GM15510 (cell line): ENCODE measurements around the gene MCM5.

ENCODE experiments used
- POLR2A ChIP-seq: IDR thresholded peaks from 3 replicates; pipeline ENCODE4 v1.6.1; 2011; ENCODE audit warnings: borderline replicate concordance; ENCODE audit not compliant: insufficient read length; ENCODE audit errors: extremely low read depth

Gene MCM5

DNA sequence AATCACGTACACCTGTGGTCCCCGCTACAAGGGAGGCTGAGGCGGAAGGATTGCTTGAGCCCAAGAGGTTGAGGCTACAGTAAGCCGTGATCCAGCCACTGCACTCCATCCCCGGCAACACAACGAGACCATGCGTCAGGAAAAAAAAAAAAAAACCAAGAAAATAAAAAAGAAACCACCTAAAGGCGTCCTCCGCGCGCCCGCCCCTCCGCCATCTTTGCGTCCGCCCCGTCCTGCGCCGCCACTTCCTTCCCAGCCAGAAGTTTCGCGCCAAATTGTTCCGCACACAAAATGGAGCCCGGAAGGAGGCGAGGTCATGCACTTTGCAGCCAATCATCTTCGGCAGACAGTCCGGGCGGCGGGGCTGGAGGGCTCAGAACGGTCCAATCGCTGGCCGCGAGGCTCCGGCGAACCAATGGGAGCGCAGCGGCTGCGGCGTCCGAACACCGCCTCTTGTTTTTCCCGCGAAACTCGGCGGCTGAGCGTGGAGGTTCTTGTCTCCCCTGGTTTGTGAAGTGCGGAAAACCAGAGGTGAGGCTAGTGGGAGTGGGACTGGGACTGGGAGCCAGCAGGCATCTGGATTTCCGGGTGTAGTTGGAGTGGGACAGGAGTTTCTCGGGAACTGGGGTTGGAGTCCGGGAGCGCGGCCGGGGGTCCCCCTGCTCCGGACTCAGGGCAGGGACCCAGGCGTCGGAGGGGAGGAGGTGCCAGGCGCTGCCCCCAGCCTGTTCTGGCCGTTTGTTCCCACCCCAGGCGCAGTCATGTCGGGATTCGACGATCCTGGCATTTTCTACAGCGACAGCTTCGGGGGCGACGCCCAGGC lies at the start of gene MCM5:
MCM5 (plus strand) TSS at position 463 of the 823 bp plus-strand sequence; CDS start at position 762, 299 bp downstream.
- peak; percentile 63 for TF ChIP-seq POLR2A

DNA sequence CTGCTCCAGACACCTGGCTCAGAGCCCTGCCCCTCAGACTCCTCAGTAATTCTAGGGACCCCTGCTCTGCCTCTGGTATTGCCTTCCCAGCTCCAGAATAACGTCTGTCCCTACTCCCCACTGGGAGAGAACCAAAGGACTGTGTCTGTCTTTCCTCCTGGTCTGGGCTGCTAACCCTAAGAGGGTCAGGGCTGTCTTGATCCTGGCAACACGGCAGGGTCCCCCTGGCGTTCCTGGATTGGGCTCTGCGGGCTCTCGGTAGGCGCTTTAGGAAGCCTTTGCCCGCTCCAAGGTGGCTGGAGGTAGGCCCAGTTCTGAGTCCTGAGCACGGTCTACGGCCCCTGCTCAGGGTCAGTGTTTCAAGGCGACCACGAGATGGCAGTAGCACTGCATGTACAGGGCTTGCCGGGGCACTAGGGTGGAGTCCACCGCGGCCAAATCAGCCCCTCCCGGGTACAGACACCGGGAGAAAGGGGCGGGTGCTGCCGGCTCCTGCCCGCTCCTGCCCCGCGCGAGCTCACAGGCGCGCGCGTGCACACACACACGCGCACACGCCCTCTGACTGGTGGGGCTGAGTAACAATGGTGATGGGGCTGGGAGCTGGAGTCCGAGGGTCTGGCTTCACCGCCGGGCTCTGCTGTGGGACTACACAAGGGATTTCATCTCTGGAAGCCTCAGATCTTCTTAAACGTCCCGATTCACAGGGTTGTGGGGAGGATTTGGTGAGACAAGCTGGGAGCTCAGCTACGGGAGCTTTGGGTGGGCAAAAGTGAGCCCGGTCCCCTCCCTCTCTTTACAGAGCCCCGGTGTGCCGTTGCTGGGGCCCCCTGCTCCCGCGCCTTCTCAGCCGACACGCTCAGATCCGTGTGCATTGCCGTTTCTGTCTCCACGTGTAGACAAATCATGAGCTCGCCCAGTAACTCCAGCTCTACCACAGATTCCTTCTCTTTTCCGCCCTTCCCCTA lies 49.1 kb upstream of the MCM5 start:
- no peak for TF ChIP-seq POLR2A

DNA sequence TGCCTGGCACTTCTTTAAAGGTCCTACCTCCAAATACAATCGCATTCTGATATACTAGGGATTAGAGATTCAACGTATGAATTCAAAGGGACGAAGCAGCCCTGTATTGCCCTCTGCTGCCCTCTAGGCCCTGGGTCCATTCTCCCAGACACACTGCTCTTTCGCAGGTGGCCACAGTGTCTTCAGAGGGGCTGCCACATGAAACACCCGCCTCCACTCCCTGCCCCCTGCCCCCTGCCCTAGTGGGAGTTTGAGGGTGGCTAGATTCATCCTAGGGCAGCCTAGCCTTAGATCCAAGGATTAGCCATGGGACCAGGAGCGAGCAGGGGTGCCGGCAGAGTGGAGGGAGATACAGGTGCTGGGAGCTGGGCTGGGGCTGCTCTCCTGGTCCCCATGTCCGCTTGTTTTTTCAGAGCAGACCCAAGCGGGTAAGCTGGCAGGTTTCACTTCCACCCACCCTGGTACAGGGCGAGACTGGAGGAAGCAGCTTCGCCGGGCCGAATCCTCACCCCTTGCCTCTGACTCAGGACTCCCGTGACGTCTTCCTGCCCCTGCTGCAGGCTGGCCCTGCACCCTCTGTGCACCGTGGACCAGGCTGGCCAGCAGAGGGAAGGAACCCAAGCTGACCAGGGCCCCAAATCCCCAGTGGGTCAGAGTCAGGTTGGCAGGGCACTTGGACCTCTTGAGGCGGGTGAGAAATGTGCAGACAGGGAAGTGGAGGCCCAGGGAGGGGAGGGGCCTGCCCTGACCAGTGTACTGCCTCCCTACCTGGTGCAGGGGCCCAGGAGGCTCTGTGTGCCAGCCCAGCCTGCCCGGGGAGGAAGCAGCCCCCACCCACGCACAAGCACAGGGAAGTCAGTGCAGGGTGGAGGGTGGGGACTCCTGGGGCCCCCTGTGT lies 47.5 kb upstream of the MCM5 start:
- TF ChIP-seq POLR2A = no peak

DNA sequence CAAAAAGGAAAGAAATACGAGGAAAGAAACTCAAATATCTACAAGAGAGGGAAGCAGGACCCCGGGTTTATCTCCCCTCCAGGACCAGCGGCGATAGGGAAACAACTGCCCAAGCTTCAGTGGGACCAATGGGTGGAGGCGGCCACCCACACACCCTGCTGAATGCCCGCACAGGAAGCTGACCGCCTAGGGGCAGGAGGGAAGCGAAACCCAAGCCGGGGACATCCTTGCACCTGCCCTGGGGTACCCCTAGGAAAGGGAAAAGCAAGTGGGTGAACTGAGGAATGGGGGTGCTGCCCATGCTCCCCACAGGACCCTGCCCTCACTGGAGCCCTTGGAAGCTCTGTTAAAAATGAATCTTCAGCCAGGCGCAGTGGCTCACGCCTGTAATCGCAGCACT lies 46.6 kb upstream of the MCM5 start:
- TF ChIP-seq POLR2A = no peak

DNA sequence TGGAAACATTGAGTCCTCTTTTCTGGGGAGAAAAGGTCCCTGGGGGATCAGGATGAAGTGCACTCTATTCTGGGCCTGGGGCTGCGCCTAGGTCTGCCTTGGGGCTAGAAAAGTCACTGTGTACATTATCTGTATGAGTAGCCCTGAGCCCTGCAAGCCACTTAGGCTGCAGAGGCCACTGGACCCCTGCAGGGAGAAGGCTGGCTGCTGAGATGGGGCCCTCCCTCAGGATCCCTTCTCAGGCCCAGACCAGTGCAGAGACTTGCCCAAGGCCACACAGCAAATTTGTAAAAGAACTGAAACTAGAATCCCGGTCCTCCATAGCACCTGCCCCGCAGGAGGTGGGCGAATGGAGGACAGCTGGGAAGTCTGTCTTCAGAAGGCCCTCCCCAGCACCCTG lies 45.9 kb upstream of the MCM5 start:
- no peak for TF ChIP-seq POLR2A

DNA sequence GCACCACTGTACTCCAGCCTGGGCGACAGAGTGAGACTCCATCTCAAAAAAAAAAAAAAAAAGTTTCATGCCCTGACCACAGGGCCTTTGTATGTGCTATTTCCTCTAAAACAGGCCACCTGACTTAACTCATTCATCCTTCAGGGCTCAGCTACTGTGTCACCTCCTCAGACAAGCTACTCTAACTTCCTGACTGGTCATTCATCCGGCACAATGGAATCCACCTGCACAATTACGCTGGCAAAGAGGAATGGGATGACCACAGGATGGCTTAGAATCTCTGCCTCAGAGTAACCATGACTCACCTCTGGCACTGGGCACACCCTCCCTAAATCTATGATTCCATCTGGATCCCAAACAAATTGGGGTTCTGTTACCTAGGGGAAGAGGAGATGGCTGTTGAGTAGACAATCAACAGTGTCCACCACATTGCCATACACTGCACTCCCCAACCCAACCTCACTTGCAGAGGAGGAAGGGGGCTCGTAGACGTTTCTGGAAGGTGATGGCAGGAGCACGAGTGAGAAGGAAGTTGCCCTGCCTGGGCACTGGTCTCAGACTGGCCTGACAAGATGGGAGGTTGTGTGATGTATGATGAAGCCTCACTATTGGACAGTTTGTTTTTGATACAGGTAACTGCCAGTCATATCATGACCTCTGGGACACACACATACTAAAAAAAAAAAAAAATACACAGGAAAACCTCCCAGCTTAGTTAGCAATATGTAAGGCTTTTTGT lies 41.9 kb upstream of the MCM5 start:
- no peak for TF ChIP-seq POLR2A

DNA sequence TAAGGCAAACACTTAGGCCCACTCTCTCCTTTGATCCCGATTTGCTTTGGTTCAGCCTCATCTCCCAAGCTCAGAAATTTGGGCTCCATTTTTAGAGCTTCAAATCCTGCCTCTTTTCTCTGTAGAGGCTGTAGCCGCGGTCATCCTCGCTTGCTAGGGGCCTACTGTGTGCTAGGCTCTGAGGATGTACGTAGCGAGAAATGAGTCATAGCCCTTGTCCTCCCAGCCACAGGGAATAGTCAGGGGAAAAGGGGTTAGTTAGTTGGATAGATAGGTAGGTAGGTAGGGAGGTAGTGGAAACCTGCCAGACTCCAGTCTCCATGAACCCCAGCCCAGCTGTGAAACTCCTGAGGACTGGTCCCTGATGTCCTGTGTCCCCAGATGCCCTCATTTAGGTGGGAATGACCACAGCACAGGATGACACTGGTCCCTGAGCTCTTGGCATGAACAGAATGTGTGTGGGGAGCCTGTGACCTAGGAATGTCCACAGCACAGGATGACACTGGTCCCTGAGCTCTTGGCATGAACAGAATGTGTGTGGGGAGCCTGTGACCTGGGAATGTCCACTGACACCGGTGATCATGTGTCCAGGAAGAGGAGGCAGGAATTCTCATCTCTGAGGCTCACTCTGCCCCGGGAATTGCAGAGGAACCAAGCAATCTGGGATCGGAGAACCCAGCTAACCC lies 40.4 kb upstream of the MCM5 start:
- no peak for TF ChIP-seq POLR2A

DNA sequence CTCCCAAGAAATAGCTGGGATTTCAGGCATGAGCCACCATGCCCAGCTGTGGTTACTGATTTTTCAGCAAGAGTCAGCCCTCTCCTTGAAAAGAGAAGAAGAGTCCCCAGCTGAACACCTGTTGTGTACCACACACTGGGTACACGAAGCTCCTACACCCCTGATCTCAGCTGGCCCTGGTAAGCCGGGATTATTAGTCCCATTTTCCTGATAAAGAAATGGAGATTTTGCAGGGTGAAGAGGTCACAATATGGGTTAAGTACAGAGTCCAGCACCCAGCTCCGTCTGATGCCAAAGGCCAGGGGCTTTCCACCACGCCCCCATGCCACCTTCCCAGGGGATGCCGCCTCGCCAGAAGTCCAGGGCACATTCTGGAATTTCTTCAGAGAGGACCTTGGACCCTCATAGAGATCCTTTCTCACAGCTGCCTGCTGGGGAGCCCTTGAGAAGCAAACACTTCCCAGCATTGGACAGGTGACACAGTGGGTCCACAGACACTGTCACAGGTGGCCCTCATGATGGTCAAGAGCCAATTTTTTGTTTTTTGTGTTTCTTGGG lies 38.9 kb upstream of the MCM5 start:
- no peak for TF ChIP-seq POLR2A

DNA sequence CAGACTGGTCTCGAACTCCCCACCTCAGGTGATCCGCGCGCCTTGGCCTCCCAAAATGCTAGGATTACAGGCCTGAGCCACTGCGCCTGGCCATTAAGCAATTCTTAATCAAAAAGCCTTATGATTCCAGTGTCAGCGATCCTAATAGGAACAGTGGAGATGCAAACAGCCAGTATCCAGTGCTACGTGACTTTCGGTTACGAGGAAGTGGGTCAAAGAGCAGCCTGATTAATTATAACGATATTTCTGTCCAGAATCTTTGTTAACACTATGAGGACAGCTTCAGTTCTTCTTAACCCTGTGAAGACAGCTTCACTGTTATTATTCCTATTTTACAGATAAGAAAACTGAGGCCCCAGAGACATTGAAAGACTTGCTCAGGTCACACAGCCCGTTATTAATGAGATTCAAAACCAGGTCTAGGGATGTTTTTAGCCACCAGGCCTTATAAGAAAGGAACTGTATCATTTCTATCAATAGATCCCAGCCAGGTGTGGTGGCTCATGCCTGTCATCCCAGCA lies 36.3 kb upstream of the MCM5 start:
- no peak for TF ChIP-seq POLR2A

DNA sequence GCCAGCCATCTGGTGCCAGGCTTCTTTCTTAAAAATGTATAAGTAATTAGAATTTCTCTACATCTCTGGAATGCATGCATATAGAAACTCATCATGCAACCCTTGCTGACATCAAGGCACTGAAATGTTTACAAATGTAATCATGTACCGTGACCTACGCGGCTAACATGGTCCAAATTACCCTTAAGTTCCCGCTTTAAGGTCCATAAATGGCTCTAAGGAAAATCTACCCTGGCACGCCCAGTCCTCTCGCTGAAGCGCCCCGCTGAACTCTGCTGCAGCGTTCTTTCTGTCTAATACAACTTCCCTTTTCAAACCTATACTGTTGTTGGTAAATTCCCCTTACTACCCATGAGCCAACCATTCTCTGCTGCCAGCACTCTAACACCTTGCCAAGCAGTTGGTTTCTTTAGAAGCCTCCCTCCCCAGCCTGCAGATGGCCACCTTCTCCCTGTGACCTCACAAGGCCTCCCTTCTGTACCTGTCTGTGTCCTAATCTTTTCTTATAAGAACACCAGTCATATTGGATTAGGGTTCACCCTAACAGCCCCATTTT lies 32.5 kb upstream of the MCM5 start:
- no peak for TF ChIP-seq POLR2A

DNA sequence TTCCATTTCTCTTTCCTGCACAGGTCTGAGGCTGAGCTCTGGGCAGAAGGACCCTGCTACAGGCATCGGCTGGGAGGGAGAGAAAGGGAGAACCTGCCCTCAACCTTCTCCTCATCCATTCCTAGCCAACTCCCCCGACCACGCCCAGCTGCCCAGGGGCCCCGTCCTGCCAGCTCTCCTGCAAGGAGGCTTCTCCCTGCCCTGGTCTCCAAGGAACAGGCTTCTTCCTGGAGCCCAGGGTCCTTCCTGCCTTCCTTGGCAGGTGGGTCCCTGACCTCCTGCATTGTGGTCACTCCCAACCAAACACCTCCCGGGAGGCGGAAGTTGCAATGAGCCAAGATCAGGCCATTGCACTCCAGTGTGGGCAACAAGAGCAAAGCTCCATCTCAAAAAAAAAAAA lies 31.6 kb upstream of the MCM5 start:
- TF ChIP-seq POLR2A = no peak

DNA sequence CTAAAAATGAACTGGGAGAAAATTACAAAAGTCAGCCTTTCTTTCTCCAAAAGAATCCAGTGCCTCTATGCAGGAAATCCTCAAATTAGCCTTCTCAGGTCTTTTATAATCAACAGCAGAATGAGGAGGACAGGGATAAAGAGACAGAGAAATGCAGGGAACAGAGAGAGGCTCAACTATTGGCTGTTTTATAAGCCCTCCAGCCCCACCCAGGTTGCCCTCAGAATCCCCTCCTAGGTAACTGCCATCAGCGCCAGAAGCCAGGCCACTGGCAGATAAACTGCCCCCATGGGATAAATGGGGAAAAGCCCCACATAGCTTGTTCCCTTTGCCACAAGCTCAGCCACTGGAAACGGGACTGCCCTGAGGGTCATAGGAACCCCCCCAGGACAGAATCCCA lies 29.9 kb upstream of the MCM5 start:
- TF ChIP-seq POLR2A = no peak
